Osteocyte (in vitro differentiated cells): ENCODE data around the gene RABL6. TPM values are rescaled to one million over a fixed set of nuclear protein-coding genes. Genes with fewer than 3 reads are reported as not detected.

Experiments
- DNase-seq: peaks from one replicate; pipeline ENCODE4 v3.0.0; 2021; ENCODE audit warnings: mixed read lengths; ENCODE audit not compliant: unreplicated experiment; ENCODE audit errors: extremely low spot score
- H3K27ac Mint-ChIP-seq: one replicate; pipeline ENCODE4 v1.8.0; 2021; ENCODE audit warnings: mild to moderate bottlenecking, mixed read lengths; ENCODE audit not compliant: unreplicated experiment
- H3K27me3 Mint-ChIP-seq: one replicate; pipeline ENCODE4 v1.8.0; 2021; ENCODE audit warnings: mixed read lengths; ENCODE audit not compliant: unreplicated experiment
- H3K36me3 Mint-ChIP-seq: one replicate; pipeline ENCODE4 v1.8.0; 2021; ENCODE audit warnings: mixed read lengths; ENCODE audit not compliant: unreplicated experiment
- H3K4me1 Mint-ChIP-seq: one replicate; pipeline ENCODE4 v1.8.0; 2021; ENCODE audit warnings: mixed read lengths; ENCODE audit not compliant: unreplicated experiment
- H3K4me3 Mint-ChIP-seq: one replicate; pipeline ENCODE4 v1.8.0; 2021; ENCODE audit warnings: mild to moderate bottlenecking, moderate library complexity, mixed read lengths; ENCODE audit not compliant: unreplicated experiment
- H3K9me3 Mint-ChIP-seq: one replicate; pipeline ENCODE4 v1.8.0; 2021; ENCODE audit warnings: mixed read lengths; ENCODE audit not compliant: unreplicated experiment
- total RNA-seq: library from RNA; stranded (reverse); gene quantifications from 2 replicates; pipeline ENCODE4 v1.2.1, GENCODE V29; 2021
- TF ChIP-seq, protein P1 (sequence below): fragments of 200-600 bp; sonication (generic); IDR thresholded peaks from 2 replicates; pipeline ENCODE4 v1.5.0; 2021; ENCODE audit warnings: antibody characterized with exemption, mild to moderate bottlenecking, moderate library complexity

Gene RABL6
- total RNA-seq, 1 donor from 2014 or later, result 84.7 TPM

- peaks cover 4% of the 10 kb centered on the region for H3K9me3 Mint-ChIP-seq
- H3K4me1 Mint-ChIP-seq, result peaks cover 1% of the 10 kb centered on the region
- TF ChIP-seq, protein P1, sequence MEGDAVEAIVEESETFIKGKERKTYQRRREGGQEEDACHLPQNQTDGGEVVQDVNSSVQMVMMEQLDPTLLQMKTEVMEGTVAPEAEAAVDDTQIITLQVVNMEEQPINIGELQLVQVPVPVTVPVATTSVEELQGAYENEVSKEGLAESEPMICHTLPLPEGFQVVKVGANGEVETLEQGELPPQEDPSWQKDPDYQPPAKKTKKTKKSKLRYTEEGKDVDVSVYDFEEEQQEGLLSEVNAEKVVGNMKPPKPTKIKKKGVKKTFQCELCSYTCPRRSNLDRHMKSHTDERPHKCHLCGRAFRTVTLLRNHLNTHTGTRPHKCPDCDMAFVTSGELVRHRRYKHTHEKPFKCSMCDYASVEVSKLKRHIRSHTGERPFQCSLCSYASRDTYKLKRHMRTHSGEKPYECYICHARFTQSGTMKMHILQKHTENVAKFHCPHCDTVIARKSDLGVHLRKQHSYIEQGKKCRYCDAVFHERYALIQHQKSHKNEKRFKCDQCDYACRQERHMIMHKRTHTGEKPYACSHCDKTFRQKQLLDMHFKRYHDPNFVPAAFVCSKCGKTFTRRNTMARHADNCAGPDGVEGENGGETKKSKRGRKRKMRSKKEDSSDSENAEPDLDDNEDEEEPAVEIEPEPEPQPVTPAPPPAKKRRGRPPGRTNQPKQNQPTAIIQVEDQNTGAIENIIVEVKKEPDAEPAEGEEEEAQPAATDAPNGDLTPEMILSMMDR, result no peak
- peaks cover 11% of the 10 kb centered on the region for H3K27me3 Mint-ChIP-seq
- H3K27ac Mint-ChIP-seq, result no peak overlapping the region
- no peak for DNase-seq
- H3K4me3 Mint-ChIP-seq, result no peak overlapping the region
- no peaks in the 10 kb centered on the region for H3K36me3 Mint-ChIP-seq
Observed at GRCh38 chr9:136771907-136772415, 35.8 kb upstream of the RABL6 start.

- Mint-ChIP-seq H3K27ac (no peak overlapping the region), H3K4me1 (peaks cover 1% of the 10 kb centered on the region), H3K9me3 (peaks cover 4% of the 10 kb centered on the region), H3K4me3 (no peak overlapping the region), H3K36me3 (no peaks in the 10 kb centered on the region), H3K27me3 (peaks cover 21% of the 10 kb centered on the region)
- TF ChIP-seq, protein P1, result no peak
- no peak for DNase-seq
Observed at GRCh38 chr9:136773386-136774044, 34.2 kb upstream of the RABL6 start.

GRCh38 chr9:136774416-136775045 lies 33.2 kb upstream of the RABL6 start:
- Mint-ChIP-seq H3K4me3 (no peak overlapping the region), H3K4me1 (peaks cover 1% of the 10 kb centered on the region), H3K36me3 (no peaks in the 10 kb centered on the region), H3K27ac (no peak overlapping the region), H3K9me3 (peaks cover 4% of the 10 kb centered on the region), H3K27me3 (peaks cover 31% of the 10 kb centered on the region)
- DNase-seq, result no peak
- TF ChIP-seq, protein P1, result no peak

DNA sequence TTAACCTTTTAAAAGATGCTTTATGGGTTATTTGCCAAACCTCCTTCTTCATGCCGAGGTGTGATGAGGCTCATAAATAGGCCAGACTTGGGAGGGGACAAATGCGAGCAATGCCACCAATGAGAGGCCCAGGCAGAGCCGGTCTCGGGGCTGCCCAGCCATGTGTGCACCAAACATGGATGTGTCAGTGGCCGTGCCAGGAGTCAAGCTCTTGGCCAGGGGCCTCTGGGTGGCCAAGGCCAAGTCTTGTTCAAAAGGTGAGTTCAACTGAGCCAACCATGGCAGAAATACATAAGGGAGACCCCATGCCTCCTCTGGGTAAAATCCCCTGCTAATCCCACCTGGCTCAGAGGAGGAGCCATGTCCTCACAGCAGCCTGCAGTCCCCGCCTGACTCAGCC lies 32.6 kb upstream of the RABL6 start:
- DNase-seq, result no peak
- TF ChIP-seq, protein P1, result no peak
- H3K27me3 Mint-ChIP-seq, result peaks cover 37% of the 10 kb centered on the region
- no peaks in the 10 kb centered on the region for H3K4me1 Mint-ChIP-seq
- H3K4me3 Mint-ChIP-seq, result no peak overlapping the region
- no peaks in the 10 kb centered on the region for H3K36me3 Mint-ChIP-seq
- peaks cover 4% of the 10 kb centered on the region for H3K9me3 Mint-ChIP-seq
- H3K27ac Mint-ChIP-seq, result no peak overlapping the region

- H3K36me3 Mint-ChIP-seq, result no peaks in the 10 kb centered on the region
- TF ChIP-seq, protein P1, result no peak
Observed at GRCh38 chr9:136776947-136777346, 30.8 kb upstream of the RABL6 start.

More at GRCh38 chr9:136776947-136777346, 30.8 kb upstream of the RABL6 start:
- no peak for DNase-seq
- Mint-ChIP-seq H3K4me3 (no peak overlapping the region), H3K27ac (no peak overlapping the region), H3K9me3 (peaks cover 4% of the 10 kb centered on the region), H3K27me3 (peaks cover 49% of the 10 kb centered on the region), H3K4me1 (no peaks in the 10 kb centered on the region)
